GM12875 (cell line): ENCODE data around the gene ECPAS.
"Not testable (repeated sequence)": the region's sequence is repeated elsewhere in the genome, so short reads cannot be mapped to it uniquely, and the experiment has no call there.

ENCODE experiments used
- H3K4me3 ChIP-seq: one replicate; pipeline ENCODE4 v1.5.1; 2011; ENCODE audit warnings: low read depth, low read length, control low read depth
- CTCF ChIP-seq: IDR thresholded peaks from 2 replicates; pipeline ENCODE4 v1.5.1; 2011; ENCODE audit warnings: low read depth, mild to moderate bottlenecking, control low read depth, inconsistent platforms, low read length, moderate library complexity, borderline replicate concordance; ENCODE audit not compliant: insufficient read depth

ECPAS gene

GRCh38 chr9:111501005-111501562, 16.9 kb upstream of the ECPAS start:
- no peak for TF ChIP-seq CTCF
- no peak overlapping the region for H3K4me3 ChIP-seq

- H3K4me3 ChIP-seq: not testable (repeated sequence)
These were observed 13.0 kb upstream of the ECPAS start for GRCh38 chr9:111497196-111497595.

- peak overlapping the region; percentile 95 for H3K4me3 ChIP-seq
- no peak for TF ChIP-seq CTCF
These were observed 350 bp upstream of the ECPAS start for GRCh38 chr9:111484572-111484894.

- TF ChIP-seq CTCF: no peak
- H3K4me3 ChIP-seq: peak overlapping the region; percentile 95
These were observed 735 bp downstream of the ECPAS start for GRCh38 chr9:111483439-111483857.

GRCh38 chr9:111482694-111483438, 1.3 kb downstream of the ECPAS start:
- peak overlapping the region; percentile 95 for H3K4me3 ChIP-seq
- no peak for TF ChIP-seq CTCF

GRCh38 chr9:111481885-111482636, 2.1 kb downstream of the ECPAS start:
- H3K4me3 ChIP-seq: peak overlapping the region; percentile 95
- TF ChIP-seq CTCF: no peak

GRCh38 chr9:111477677-111478076, 6.5 kb downstream of the ECPAS start:
- TF ChIP-seq CTCF: no peak
- no peak overlapping the region for H3K4me3 ChIP-seq
